SH-SY5Y (cell line): ENCODE data around the gene OTULIN.

Experiments used
- GATA2 ChIP-seq: IDR thresholded peaks from 2 replicates; pipeline ENCODE4 v1.6.1; 2011; ENCODE audit warnings: mild to moderate bottlenecking, low read depth, low read length
- GATA3 ChIP-seq: IDR thresholded peaks from 2 replicates; pipeline ENCODE4 v1.6.1; 2011; ENCODE audit warnings: low read depth, mild to moderate bottlenecking, low read length, moderate library complexity

DNA sequence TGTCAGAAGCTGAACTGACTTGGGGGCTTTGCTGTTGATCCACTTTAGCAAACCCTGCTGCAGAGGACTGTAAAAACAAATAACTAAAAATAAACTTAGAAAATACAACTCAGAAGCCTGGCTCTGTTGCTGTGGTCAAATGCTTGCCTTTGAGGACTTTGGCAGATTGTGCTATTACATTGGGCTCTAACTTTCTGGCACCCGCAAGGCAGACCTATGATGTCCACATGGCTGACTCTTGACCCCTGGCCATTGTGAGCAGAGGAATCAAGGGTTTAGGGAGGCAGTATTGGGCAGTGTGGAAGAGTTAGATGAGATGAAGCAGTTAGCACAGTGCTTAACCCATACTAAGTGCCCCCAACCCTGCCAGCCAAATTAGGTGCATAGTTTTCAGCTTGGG, 34.0 kb downstream of the OTULIN start:
- TF ChIP-seq GATA3 (no peak), GATA2 (no peak)
